Breast epithelium (tissue), 3 donors: ENCODE data around the gene IFNL4. TPM values are rescaled to one million over a fixed set of nuclear protein-coding genes. Genes with fewer than 3 reads are reported as not detected.

Experiments
- total RNA-seq, 3 donors: library from RNA; depleted of rRNA; stranded (reverse); fragments of >200 nt; gene quantifications; one replicate each; pipeline ENCODE4 v1.1.0, GENCODE V29; 2016

Gene IFNL4
- total RNA-seq, 3 donors from 2014 or later, result not detected

Other genes starting within 250 kb of the IFNL4 start
- gene FBXO27, start 216.3 kb downstream of the IFNL4 start, total RNA-seq, result 1 to 10 TPM; 2.6 to 7.2 (median 5.1) TPM
- not detected for gene ACP7, start 164.5 kb downstream of the IFNL4 start, total RNA-seq
- 10 to 100 TPM in 2 of 3 donors, 1 to 10 TPM in 1; 3.5 to 12.0 (median 10.2) TPM for gene PAK4, start 123.1 kb downstream of the IFNL4 start, total RNA-seq
- gene NCCRP1, start 51.9 kb downstream of the IFNL4 start, total RNA-seq, result 1 to 10 TPM in 1 of 3 donors, under 1 TPM in 1, not detected in 1; 0.66 to 2.9 TPM
- not detected for gene SYCN, start 44.6 kb downstream of the IFNL4 start, total RNA-seq
- not detected for gene IFNL3, start 3.9 kb downstream of the IFNL4 start, total RNA-seq
- gene IFNL2, start 19.5 kb upstream of the IFNL4 start, total RNA-seq, result not detected
- not detected for gene IFNL1, start 47.6 kb upstream of the IFNL4 start, total RNA-seq
- under 1 TPM; 0.16 to 0.66 (median 0.59) TPM for gene LRFN1, start 72.0 kb upstream of the IFNL4 start, total RNA-seq
- gene GMFG, start 87.2 kb upstream of the IFNL4 start, total RNA-seq, result 10 to 100 TPM; 21.7 to 47.5 (median 26.6) TPM
- gene SAMD4B, start 93.6 kb upstream of the IFNL4 start, total RNA-seq, result 10 to 100 TPM; 57.4 to 65.2 (median 59.7) TPM
- 10 to 100 TPM; 41.3 to 49.5 (median 45.2) TPM for gene PAF1, start 142.2 kb upstream of the IFNL4 start, total RNA-seq
- 10 to 100 TPM; 36.6 to 49.5 (median 47.3) TPM for gene MED29, start 142.5 kb upstream of the IFNL4 start, total RNA-seq
- gene ZFP36, start 158.0 kb upstream of the IFNL4 start, total RNA-seq, result 100 to 1,000 TPM in 2 of 3 donors, 10 to 100 TPM in 1; 91.7 to 299 (median 143) TPM
- 10 to 100 TPM in 2 of 3 donors, 1 to 10 TPM in 1; 8.0 to 11.8 (median 10.2) TPM for gene PLEKHG2, start 163.8 kb upstream of the IFNL4 start, total RNA-seq
- 1,000 to 10,000 TPM; 1,681 to 3,245 (median 1,756) TPM for gene RPS16, start 187.1 kb upstream of the IFNL4 start, total RNA-seq
- gene SUPT5H, start 196.7 kb upstream of the IFNL4 start, total RNA-seq, result 100 to 1,000 TPM in 2 of 3 donors, 10 to 100 TPM in 1; 74.3 to 115 (median 103) TPM
- 10 to 100 TPM; 39.4 to 45.6 (median 41.1) TPM for gene TIMM50, start 232.0 kb upstream of the IFNL4 start, total RNA-seq